C4-2B (cell line): ENCODE data around the gene DNAAF1.
"Not testable (repeated sequence)": the region's sequence is repeated elsewhere in the genome, so short reads cannot be mapped to it uniquely, and the experiment has no call there.

Source experiments
- CTCF ChIP-seq: fragments of 450-650 bp; conservative IDR thresholded peaks from 2 replicates; pipeline ENCODE4 v1.5.1; 2017; ENCODE audit warnings: mild to moderate bottlenecking
- ZFX ChIP-seq: fragments of 450-650 bp; IDR thresholded peaks from 2 replicates; pipeline ENCODE4 v1.6.1; 2017

GRCh38 chr16:84216144-84216543 is 71.0 kb downstream of the DNAAF1 start:
- not testable (repeated sequence) for TF ChIP-seq CTCF, ZFX
